Prostate gland (tissue), 2 donors: ENCODE results near the gene PPP1R15B. TPM values are rescaled to one million over a fixed set of nuclear protein-coding genes. Genes with fewer than 3 reads are reported as not detected.

Experiments used
- DNase-seq: peaks from one replicate; pipeline ENCODE4 v3.0.0-alpha.2; 2019; ENCODE audit warnings: low spot score
- H3K27ac ChIP-seq, 2 donors: fragments of 200-600 bp; sonication (generic); 2 replicates each; pipeline ENCODE4 v1.5.1; 2017 to 2019
- H3K27me3 ChIP-seq: fragments of 200-600 bp; sonication (generic); replicated peaks from 2 replicates; pipeline ENCODE4 v1.5.1; 2019; ENCODE audit not compliant: insufficient read depth
- H3K36me3 ChIP-seq, 2 donors: fragments of 200-600 bp; sonication (generic); 1 replicate in 1 of 2; 2 replicates in 1 of 2; pipeline versions ENCODE4 v1.5.1 to v1.8.1; 2017 to 2019
- H3K4me1 ChIP-seq: fragments of 200-600 bp; sonication (generic); replicated peaks from 2 replicates; pipeline ENCODE4 v1.5.1; 2019
- H3K4me3 ChIP-seq, 2 donors: fragments of 200-600 bp; sonication (generic); 2 replicates each; pipeline ENCODE4 v1.5.1; 2017 to 2019
- H3K9me3 ChIP-seq: fragments of 200-600 bp; sonication (generic); 2 replicates; pipeline ENCODE4 v1.5.1; 2017
- POLR2A ChIP-seq: fragments of 450-650 bp; IDR thresholded peaks from one replicate; pipeline ENCODE4 v1.6.1; 2016; ENCODE audit warnings: antibody characterized with exemption, mild to moderate bottlenecking
- POLR2AphosphoS5 ChIP-seq: sonication (generic); formaldehyde crosslinking; IDR thresholded peaks from one replicate; pipeline ENCODE4 v1.6.1; 2017; ENCODE audit warnings: antibody characterized with exemption
- WGBS: methylation state at CpG from one replicate; pipeline ENCODE4 v1.1.5; 2018; 5-methylcytosine and 5-hydroxymethylcytosine counted together
- intact Hi-C: fragments of 100-400 bp; cut with DNase I; formaldehyde crosslinking; loops from one replicate; pipeline ENCODE4 v1.14.2; 2022
- total RNA-seq, 2 donors: library from RNA; depleted of rRNA; stranded (reverse); fragments of >200 nt; gene quantifications; one replicate each; pipeline ENCODE4 v1.1.0, GENCODE V29; 2016
- TF ChIP-seq, protein P1 (sequence below), 4 experiments: fragments of 200-600 bp in 2 of 4; fragments of 450-650 bp in 2 of 4; sonication (generic) in 2 of 4; IDR thresholded peaks; 1 replicate in 3 of 4; 2 replicates in 1 of 4; pipeline ENCODE4 v1.5.1; 2016 to 2019; ENCODE audit warnings: antibody characterized with exemption in 4 of 4, mild to moderate bottlenecking in 2 of 4, moderate library complexity in 2 of 4

The PPP1R15B gene
- total RNA-seq, 2 donors from 2014 or later, result 43.5 to 45.0 TPM

DNA sequence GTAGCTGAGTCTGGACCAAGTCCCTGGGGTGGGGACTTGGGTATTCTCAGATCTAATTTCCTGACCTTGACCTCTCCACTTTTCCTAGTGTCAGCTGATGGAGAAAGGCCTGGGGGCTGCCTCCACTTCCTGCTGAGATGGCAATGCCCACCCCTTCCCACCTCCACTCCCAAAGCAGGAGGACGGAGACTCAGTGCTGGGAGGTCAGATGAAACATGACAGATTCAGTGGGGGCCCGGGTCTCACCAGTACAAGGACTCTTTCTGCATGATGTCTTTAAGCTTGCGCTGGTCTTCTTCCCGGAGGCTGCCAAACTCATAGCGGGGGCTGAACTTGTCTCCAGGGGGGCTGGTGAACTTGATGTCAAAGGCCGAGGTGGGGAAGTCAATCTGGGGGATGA, 35.6 kb upstream of the PPP1R15B start:
- TF ChIP-seq, protein P1, sequence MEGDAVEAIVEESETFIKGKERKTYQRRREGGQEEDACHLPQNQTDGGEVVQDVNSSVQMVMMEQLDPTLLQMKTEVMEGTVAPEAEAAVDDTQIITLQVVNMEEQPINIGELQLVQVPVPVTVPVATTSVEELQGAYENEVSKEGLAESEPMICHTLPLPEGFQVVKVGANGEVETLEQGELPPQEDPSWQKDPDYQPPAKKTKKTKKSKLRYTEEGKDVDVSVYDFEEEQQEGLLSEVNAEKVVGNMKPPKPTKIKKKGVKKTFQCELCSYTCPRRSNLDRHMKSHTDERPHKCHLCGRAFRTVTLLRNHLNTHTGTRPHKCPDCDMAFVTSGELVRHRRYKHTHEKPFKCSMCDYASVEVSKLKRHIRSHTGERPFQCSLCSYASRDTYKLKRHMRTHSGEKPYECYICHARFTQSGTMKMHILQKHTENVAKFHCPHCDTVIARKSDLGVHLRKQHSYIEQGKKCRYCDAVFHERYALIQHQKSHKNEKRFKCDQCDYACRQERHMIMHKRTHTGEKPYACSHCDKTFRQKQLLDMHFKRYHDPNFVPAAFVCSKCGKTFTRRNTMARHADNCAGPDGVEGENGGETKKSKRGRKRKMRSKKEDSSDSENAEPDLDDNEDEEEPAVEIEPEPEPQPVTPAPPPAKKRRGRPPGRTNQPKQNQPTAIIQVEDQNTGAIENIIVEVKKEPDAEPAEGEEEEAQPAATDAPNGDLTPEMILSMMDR (IDR thresholded peaks at IDR 0.05), result no peak
- TF ChIP-seq POLR2A (no peak), POLR2AphosphoS5 (no peak)
- WGBS, result 82% methylated on average over 6 of the region's 6 CpGs
- Histone ChIP-seq H3K4me1 (peaks cover 13% of the 10 kb centered on the region), H3K27me3 (no peaks in the 10 kb centered on the region), H3K9me3 (no peaks in the 10 kb centered on the region), H3K36me3 (no peaks in the 10 kb centered on the region), H3K27ac (no peak overlapping the region), H3K4me3 (no peak overlapping the region)
- no peak for DNase-seq
- intact Hi-C loops, result loop anchor here (2.0 kb wide), 1 partner anchor 56 kb away; no protein-coding TSS in a partner anchor

DNA sequence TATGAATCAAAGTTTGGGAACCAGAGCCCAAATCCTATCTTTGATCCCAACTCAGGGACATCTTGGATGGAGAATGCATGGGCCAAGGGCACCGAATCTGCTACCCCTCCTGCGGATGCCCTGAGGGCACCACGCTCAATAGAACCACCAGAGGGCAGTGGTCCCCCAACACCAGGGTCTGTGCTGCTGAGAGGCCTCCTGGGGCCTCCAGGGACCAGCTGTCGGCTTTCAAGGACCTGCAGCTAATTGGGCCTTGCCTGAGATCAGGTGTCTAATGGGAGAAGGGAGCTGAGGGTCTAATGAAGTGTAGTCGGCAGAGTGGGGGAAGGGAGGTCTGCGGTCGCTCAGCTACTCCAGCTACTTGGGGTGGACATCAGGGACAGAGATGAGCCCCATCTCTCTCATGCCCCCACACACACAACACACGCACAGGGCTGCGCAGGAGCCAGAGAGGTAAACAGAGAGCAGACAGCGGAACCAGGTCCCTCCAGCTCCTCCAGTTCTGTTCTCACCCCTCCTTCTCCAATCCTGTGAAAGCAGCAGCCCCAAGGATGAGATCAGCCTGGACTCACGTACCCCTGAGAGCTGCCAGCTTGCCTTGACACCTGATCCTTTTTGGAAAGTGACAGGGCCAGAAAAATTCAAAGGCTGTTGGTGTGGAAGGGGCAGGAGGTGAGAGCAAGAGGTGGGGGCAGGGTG, 34.9 kb upstream of the PPP1R15B start:
- peak; percentile 61 for DNase-seq
- WGBS, result 36% methylated on average over 8 of the region's 11 CpGs
- Histone ChIP-seq H3K27ac (peak overlapping the region in 1 of 2 donors; percentile 42), H3K36me3 (no peaks in the 10 kb centered on the region), H3K4me1 (peaks cover 13% of the 10 kb centered on the region), H3K9me3 (no peaks in the 10 kb centered on the region), H3K27me3 (no peaks in the 10 kb centered on the region), H3K4me3 (no peak overlapping the region)
- intact Hi-C loops, result loop anchor here (2.0 kb wide), 1 partner anchor 56 kb away; no protein-coding TSS in a partner anchor
- TF ChIP-seq, protein P1 (IDR thresholded peaks at IDR 0.05), result peak; percentile 42 to 82 (median 74)
- peak; percentile 34 for TF ChIP-seq POLR2AphosphoS5
- no peak for TF ChIP-seq POLR2A

DNA sequence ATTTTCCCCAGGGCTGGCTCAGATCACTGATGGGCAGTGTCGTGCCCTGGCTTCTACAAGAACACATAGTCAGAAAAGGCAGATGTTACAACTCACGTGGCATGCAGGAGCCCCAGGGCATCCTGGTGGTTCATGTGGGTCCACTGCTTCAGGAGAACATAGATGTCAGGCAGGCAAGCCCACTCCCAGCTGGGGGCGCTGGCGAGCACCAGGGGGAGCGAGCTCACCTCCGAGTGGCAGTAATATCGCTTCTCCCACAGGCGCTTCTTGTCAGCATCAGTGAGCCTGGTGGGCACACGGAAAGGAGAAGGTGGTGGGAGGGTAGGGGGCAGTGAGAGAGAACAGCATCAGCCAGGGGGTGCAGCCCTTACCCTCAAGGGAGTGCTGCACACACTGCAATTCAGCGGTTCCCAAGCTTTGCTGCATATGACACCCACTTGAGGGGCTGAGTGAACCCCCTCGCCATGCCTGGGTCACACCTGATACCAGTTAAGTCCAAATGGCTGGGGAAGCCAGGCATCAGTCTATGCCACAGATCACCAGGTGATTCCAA, 34.3 kb upstream of the PPP1R15B start:
- no peak for DNase-seq
- Histone ChIP-seq H3K27ac (no peak overlapping the region), H3K9me3 (no peaks in the 10 kb centered on the region), H3K4me1 (peaks cover 13% of the 10 kb centered on the region), H3K36me3 (no peaks in the 10 kb centered on the region), H3K27me3 (no peaks in the 10 kb centered on the region), H3K4me3 (no peak overlapping the region)
- WGBS, result 57% methylated on average over 11 of the region's 11 CpGs
- intact Hi-C loops, result loop anchor here (2.0 kb wide), 1 partner anchor 57 kb away; no protein-coding TSS in a partner anchor
- TF ChIP-seq, protein P1 (IDR thresholded peaks at IDR 0.05), result peak in 1 of 4 experiments; percentile 8
- TF ChIP-seq POLR2AphosphoS5, result no peak
- no peak for TF ChIP-seq POLR2A

DNA sequence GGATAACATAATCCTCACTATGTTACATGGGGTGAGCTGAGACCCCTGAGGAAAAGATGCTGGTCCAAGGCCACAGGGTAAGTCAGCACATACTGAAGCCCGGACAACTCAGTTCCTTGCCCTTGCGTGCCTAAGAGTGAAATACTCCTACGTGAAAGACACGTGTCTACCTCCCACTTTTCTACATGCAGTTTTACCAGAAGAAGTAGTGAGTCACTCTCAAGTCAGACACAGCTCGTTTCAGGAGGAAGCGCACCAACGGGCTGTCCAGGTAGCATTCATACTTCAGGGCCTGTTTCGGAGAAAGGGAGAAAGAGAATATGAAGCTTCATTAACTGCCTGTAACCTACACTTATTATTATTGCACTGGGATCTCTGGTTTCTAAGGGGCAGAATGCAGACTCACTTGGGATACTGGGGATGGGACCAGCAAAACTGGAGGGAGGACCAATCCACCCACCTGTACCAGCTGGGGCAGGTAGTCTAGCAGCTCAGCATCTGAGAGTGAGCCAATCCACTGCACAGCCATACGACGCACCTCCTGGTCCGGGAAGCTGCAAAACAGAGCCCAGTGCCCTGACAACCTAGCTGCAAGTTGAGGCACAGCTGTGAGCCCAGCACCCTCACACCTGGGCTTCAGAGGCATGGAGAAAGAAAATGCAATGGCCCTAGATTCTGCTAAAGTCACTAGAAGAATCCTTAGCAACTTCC, 32.4 kb upstream of the PPP1R15B start:
- no peak overlapping the region for H3K4me3 ChIP-seq
- 67% methylated on average over 11 of the region's 11 CpGs for WGBS
- TF ChIP-seq, protein P1 (IDR thresholded peaks at IDR 0.05), result no peak
- peak; percentile 19 for TF ChIP-seq POLR2A
- peaks cover 13% of the 10 kb centered on the region for H3K4me1 ChIP-seq
- H3K9me3 ChIP-seq, result no peaks in the 10 kb centered on the region
- intact Hi-C loops, result no loop called here
- no peaks in the 10 kb centered on the region for H3K36me3 ChIP-seq
- no peak for DNase-seq
- peak overlapping the region; percentile 82 for H3K27ac ChIP-seq
- no peaks in the 10 kb centered on the region for H3K27me3 ChIP-seq
